Breast epithelium (tissue), 3 donors: ENCODE measurements around the gene PPP1R26.

Experiments used
- CTCF ChIP-seq, 3 donors: fragments of 450-650 bp; IDR thresholded peaks; one replicate each; pipeline ENCODE4 v1.5.1; 2016 to 2017; ENCODE audit warnings: antibody characterized with exemption in 3 of 3, mild to moderate bottlenecking in 3 of 3, moderate library complexity in 3 of 3
- POLR2A ChIP-seq: fragments of 450-650 bp; IDR thresholded peaks from one replicate; pipeline ENCODE4 v1.6.1; 2016; ENCODE audit warnings: antibody characterized with exemption, mild to moderate bottlenecking, moderate library complexity
- POLR2AphosphoS5 ChIP-seq, 3 donors: sonication (generic); formaldehyde crosslinking; IDR thresholded peaks; one replicate each; pipeline ENCODE4 v1.6.1; 2017; ENCODE audit warnings: antibody characterized with exemption in 3 of 3

- no peak for TF ChIP-seq POLR2A
- TF ChIP-seq CTCF (IDR thresholded peaks at IDR 0.05): no peak
- TF ChIP-seq POLR2AphosphoS5 (IDR thresholded peaks at IDR 0.05): no peak
These were observed 39.7 kb upstream of the PPP1R26 start for GRCh38 chr9:135439916-135440315.
